CD4-positive, alpha-beta T cell treated with Interleukin-4 for 1 hour (primary cell): Measurements from ENCODE around the gene KIFC3.
"Not testable (repeated sequence)": the region's sequence is repeated elsewhere in the genome, so short reads cannot be mapped to it uniquely, and the experiment has no call there.

Experiments
- DNase-seq, 2 donors: peaks; one replicate each; pipeline ENCODE4 v3.0.0-alpha.2; 2020 to 2022

The KIFC3 gene

GRCh38 chr16:57804111-57804837, 2.0 kb upstream of the KIFC3 start:
- DNase-seq = no peak

- no peak for DNase-seq
These were observed 1.1 kb upstream of the KIFC3 start for GRCh38 chr16:57803134-57803990.

- DNase-seq = no peak
These were observed 416 bp downstream of the KIFC3 start for GRCh38 chr16:57801809-57802340.

- DNase-seq = no peak
These were observed 1.0 kb downstream of the KIFC3 start for GRCh38 chr16:57801098-57801808.

GRCh38 chr16:57800200-57801097, 1.8 kb downstream of the KIFC3 start:
- no peak for DNase-seq

- no peak for DNase-seq
These were observed 2.6 kb downstream of the KIFC3 start for GRCh38 chr16:57799600-57800199.

- no peak for DNase-seq
These were observed 3.2 kb downstream of the KIFC3 start for GRCh38 chr16:57798953-57799599.

- DNase-seq = no peak
These were observed 4.0 kb downstream of the KIFC3 start for GRCh38 chr16:57798267-57798810.

- DNase-seq = no peak
These were observed 4.6 kb downstream of the KIFC3 start for GRCh38 chr16:57797526-57798266.

- DNase-seq = no peak
These were observed 5.1 kb downstream of the KIFC3 start for GRCh38 chr16:57797216-57797525.

GRCh38 chr16:57796014-57796413, 6.3 kb downstream of the KIFC3 start:
- DNase-seq = not testable (repeated sequence)

GRCh38 chr16:57795431-57795878, 6.8 kb downstream of the KIFC3 start:
- peak; percentile 36 to 46 for DNase-seq

GRCh38 chr16:57794849-57795430, 7.4 kb downstream of the KIFC3 start:
- no peak for DNase-seq

GRCh38 chr16:57791893-57792461, 10.3 kb downstream of the KIFC3 start:
- DNase-seq = no peak

GRCh38 chr16:57791195-57791892, 10.9 kb downstream of the KIFC3 start:
- no peak for DNase-seq

GRCh38 chr16:57788951-57789350, 13.3 kb downstream of the KIFC3 start:
- no peak for DNase-seq

- DNase-seq = no peak
These were observed 13.9 kb downstream of the KIFC3 start for GRCh38 chr16:57788252-57788841.

- no peak for DNase-seq
These were observed 14.8 kb downstream of the KIFC3 start for GRCh38 chr16:57787519-57787905.
